Measurements from ENCODE around the gene LGALS3BP. TPM values are rescaled to one million over a fixed set of nuclear protein-coding genes. Genes with fewer than 3 reads are reported as not detected.
A peak's percentile ranks its signal among the peaks of the same experiment; 100 is the strongest.

LGALS3BP gene
- total RNA-seq, 1 experiment from 2014 or later: 507 TPM

DNA sequence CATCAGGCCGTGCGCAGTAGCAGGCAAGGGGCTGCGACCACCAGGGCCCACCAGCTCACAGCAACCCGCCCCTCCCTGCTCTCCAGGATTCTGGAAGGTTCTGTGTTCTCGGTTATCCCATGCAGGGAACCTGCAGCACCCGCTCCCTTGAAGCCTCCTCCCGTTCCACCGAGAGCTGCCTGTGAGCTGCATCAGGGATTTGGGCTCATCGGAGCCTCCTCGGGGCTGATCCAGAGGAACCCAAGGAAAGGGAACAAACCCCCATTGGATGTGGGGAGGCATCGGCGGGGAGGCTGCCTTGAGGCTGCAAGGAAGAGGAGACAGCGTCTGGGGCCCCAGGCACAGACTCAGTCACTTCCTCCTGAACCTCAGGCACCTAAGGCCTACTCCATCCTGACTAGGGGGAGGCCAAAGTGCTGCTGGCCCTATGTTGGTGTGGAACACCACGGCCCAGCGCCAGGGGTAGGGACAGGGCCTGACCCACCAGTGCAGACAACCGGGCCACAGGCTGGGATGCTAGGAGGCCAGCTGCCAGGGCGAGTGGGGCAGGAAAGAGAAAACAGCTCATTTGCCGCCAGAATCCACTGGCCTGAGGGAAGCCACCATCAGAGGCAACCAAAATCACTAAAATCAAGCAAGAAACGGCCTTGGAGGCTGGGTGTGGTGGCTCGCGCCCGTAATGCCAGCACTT lies 14.4 kb upstream of the LGALS3BP start:
- H3K27ac ChIP-seq: no peak overlapping the region
- BruUV-seq (replicated peaks): no TSS peak
- intact Hi-C loops (cut with micrococcal nuclease; ENCODE audit: unreplicated experiment): loop anchor here (1.0 kb wide), 2 partner anchors 48 to 52 kb away; no protein-coding TSS in a partner anchor
- peaks cover 19% of the 10 kb centered on the region for H3K36me3 ChIP-seq (ENCODE audit: low read depth)
- DNase-seq: no peak
- H3K4me2 ChIP-seq: no peak overlapping the region
- H3K9me3 ChIP-seq (ENCODE audit: insufficient read depth, low read depth): no peaks in the 10 kb centered on the region
- ChIA-PET CTCF (no interaction called here), POLR2A (ENCODE audit: unreplicated experiment) (no interaction called here)
- TF ChIP-seq, protein P1, sequence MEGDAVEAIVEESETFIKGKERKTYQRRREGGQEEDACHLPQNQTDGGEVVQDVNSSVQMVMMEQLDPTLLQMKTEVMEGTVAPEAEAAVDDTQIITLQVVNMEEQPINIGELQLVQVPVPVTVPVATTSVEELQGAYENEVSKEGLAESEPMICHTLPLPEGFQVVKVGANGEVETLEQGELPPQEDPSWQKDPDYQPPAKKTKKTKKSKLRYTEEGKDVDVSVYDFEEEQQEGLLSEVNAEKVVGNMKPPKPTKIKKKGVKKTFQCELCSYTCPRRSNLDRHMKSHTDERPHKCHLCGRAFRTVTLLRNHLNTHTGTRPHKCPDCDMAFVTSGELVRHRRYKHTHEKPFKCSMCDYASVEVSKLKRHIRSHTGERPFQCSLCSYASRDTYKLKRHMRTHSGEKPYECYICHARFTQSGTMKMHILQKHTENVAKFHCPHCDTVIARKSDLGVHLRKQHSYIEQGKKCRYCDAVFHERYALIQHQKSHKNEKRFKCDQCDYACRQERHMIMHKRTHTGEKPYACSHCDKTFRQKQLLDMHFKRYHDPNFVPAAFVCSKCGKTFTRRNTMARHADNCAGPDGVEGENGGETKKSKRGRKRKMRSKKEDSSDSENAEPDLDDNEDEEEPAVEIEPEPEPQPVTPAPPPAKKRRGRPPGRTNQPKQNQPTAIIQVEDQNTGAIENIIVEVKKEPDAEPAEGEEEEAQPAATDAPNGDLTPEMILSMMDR (conservative IDR thresholded peaks at IDR 0.05): no peak
- no peak for TF ChIP-seq EZH2 (IDR thresholded peaks at IDR 0.05; ENCODE audit: low read depth)
- H2AFZ ChIP-seq: no peak overlapping the region
- no peaks in the 10 kb centered on the region for H3K9me2 ChIP-seq (ENCODE audit: insufficient read depth)
- H3K4me3 ChIP-seq: no peak overlapping the region
- H3K4me1 ChIP-seq (replicated peaks; ENCODE audit: insufficient read depth): peaks cover 34% of the 10 kb centered on the region
- peaks cover 38% of the 10 kb centered on the region for H3F3A ChIP-seq (ENCODE audit: insufficient read depth, low read depth)
- H3K79me2 ChIP-seq (ENCODE audit: low read depth): peaks cover 51% of the 10 kb centered on the region
- H3K27me3 ChIP-seq (ENCODE audit: insufficient read depth, low read depth): no peaks in the 10 kb centered on the region
- no peaks in the 10 kb centered on the region; the same call in 1 of the 2 replicates for H4K20me1 ChIP-seq (ENCODE audit: insufficient read depth)

DNA sequence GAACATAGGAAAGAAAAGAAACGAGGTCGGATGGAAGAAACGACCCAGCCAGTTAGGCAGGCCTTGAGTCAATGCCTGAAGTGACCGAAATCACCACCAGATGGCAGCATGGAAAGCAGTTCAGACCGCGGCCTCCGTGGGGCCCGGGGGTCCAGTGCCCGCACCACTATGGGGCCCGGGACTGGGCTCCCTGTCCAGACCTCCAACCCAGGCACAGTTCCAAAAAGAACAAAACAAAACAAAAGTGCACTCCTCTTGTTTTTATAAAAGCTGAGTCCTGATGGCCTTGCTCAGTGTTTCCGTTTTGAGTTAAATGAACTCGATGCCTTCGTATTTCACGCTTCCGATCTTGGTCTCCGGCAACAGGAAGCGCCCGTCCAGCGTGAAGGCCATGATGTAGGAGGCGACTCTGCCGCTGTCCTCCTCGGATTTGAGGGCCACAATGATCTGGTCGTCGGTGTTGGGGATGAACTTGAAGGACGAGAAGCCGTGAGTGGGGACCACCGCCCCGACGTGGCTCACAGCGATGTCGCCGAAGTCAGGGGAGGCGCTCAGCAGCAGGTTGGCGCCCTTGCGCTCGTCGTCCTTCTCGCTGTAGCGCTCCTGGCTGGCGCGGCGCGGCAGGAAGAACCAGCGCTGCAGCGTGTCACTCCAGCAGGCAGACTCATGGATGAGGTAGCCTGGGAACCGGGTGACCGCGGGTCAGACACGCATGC lies 13.7 kb upstream of the LGALS3BP start:
- CTCF ChIA-PET: no interaction called here
- no peak for TF ChIP-seq EZH2 (IDR thresholded peaks at IDR 0.05; ENCODE audit: low read depth)
- TF ChIP-seq, protein P1 (conservative IDR thresholded peaks at IDR 0.05): peak; percentile 78
- Histone ChIP-seq H3K9me3 (ENCODE audit: insufficient read depth, low read depth) (no peaks in the 10 kb centered on the region), H3K27me3 (ENCODE audit: insufficient read depth, low read depth) (no peaks in the 10 kb centered on the region), H3K79me2 (ENCODE audit: low read depth) (peaks cover 44% of the 10 kb centered on the region), H3K4me2 (no peak overlapping the region), H3K4me1 (replicated peaks; ENCODE audit: insufficient read depth) (peaks cover 35% of the 10 kb centered on the region), H3K36me3 (ENCODE audit: low read depth) (peaks cover 19% of the 10 kb centered on the region), H2AFZ (no peak overlapping the region), H3K9me2 (ENCODE audit: insufficient read depth) (no peaks in the 10 kb centered on the region), H3F3A (ENCODE audit: insufficient read depth, low read depth) (peaks cover 42% of the 10 kb centered on the region), H3K4me3 (no peak overlapping the region), H4K20me1 (ENCODE audit: insufficient read depth) (no peaks in the 10 kb centered on the region; the same call in 1 of the 2 replicates), H3K27ac (no peak overlapping the region)
- intact Hi-C loops (cut with micrococcal nuclease; ENCODE audit: unreplicated experiment): loop anchor here (1.0 kb wide), 2 partner anchors 49 to 53 kb away; no protein-coding TSS in a partner anchor
- POLR2A ChIA-PET (ENCODE audit: unreplicated experiment): no interaction called here
- DNase-seq: peak in 1 of 2 experiments; percentile 44
- no TSS peak for BruUV-seq (replicated peaks)

DNA sequence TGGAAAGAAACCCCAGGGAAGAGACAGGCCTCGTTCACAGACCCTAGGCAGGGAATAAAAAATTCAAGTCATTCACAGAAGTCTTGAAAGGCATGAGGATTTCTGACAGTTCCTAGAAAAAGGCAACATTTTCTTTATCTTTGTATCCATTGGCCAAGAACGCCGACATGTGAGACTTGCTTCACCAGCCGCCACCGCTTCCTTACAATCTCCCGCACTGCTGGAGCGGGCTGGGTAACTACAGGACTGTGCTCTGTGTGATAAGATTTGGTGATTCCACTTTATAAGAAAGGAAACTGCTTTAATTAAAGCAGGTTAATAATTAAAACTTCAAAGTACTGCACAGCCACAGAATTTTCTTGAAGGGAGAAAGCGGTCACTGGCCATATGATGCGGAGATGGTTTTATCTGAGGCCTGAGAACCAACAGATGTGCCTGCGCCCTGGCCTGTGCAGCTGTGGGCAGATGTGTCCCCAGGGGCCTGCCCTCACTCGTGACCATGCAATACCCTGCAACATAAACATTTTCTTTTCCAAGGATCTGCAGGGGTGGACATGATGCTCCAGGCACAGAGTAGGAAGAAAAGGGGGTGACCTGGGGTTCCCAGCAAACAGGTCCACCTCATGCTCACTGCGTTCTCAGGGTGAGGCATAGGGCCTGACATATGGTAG lies 13.0 kb upstream of the LGALS3BP start:
- CTCF ChIA-PET: no interaction called here
- Histone ChIP-seq H3K36me3 (ENCODE audit: low read depth) (peaks cover 19% of the 10 kb centered on the region), H3K27ac (no peak overlapping the region), H3K4me1 (replicated peaks; ENCODE audit: insufficient read depth) (peaks cover 35% of the 10 kb centered on the region), H3K4me3 (no peak overlapping the region), H3K79me2 (ENCODE audit: low read depth) (peaks cover 37% of the 10 kb centered on the region), H4K20me1 (ENCODE audit: insufficient read depth) (no peaks in the 10 kb centered on the region; the same call in 1 of the 2 replicates), H3K9me3 (ENCODE audit: insufficient read depth, low read depth) (no peaks in the 10 kb centered on the region), H3F3A (ENCODE audit: insufficient read depth, low read depth) (peaks cover 44% of the 10 kb centered on the region), H2AFZ (no peak overlapping the region), H3K27me3 (ENCODE audit: insufficient read depth, low read depth) (no peaks in the 10 kb centered on the region), H3K4me2 (no peak overlapping the region), H3K9me2 (ENCODE audit: insufficient read depth) (no peaks in the 10 kb centered on the region)
- intact Hi-C loops (cut with micrococcal nuclease; ENCODE audit: unreplicated experiment): loop anchor here (1.0 kb wide), 2 partner anchors 50 to 54 kb away; no protein-coding TSS in a partner anchor
- POLR2A ChIA-PET (ENCODE audit: unreplicated experiment): no interaction called here
- DNase-seq: no peak
- TF ChIP-seq, protein P1 (conservative IDR thresholded peaks at IDR 0.05): no peak
- no peak for TF ChIP-seq EZH2 (IDR thresholded peaks at IDR 0.05; ENCODE audit: low read depth)
- TSS peak; percentile 5 for BruUV-seq (replicated peaks)

Measured in PC-9 (cell line).